SHP77 treated with DMSO at 0.1 percent for 48 hours (cell line): ENCODE data around the gene MSTN.
"Not testable (repeated sequence)": the region's sequence is repeated elsewhere in the genome, so short reads cannot be mapped to it uniquely, and the experiment has no call there.

Experiments
- DNase-seq: peaks from one replicate; lab custom pipeline; 2025; lab: John Stamatoyannopoulos, UW

The MSTN gene

DNA sequence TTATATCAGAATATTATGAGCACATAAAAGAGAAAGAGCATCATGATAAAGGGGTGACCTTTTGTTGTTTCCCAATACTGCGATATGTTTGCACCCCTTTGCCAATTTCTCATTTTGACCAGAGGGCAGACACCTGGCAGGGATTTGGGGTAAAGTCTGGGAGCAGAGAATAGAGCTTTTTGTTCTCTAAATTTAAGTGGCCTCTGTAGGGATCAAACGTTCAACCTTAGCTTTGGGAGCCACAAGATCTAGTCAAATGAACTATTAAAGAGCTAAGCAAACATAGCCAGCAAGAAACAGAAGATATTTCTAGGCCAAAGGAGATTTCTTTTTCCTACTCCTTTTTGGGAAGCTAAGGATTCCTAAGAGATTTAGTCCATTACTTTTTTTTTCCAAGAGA, 1.1 kb upstream of the MSTN start:
- DNase-seq = no peak

DNA sequence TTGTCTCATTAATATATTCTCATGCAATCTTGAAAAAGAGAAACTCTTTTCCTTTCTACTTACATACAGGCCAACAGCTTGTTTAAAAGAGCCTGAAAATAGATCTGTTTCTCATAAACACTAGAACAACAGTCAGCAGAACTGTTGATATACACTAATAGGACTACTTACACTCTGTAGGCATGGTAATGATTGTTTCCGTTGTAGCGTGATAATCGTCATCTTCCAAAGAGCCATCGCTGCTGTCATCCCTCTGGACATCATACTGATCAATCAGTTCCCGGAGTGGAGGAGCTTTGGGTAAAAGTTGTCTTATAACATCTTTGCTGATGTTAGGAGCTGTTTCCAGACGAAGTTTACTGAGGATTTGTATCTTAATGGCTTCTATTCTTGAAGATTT, 476 bp downstream of the MSTN start:
- no peak for DNase-seq

- DNase-seq = no peak
Measured at GRCh38 chr2:190060626-190061025, 1.9 kb downstream of the MSTN start.

DNA sequence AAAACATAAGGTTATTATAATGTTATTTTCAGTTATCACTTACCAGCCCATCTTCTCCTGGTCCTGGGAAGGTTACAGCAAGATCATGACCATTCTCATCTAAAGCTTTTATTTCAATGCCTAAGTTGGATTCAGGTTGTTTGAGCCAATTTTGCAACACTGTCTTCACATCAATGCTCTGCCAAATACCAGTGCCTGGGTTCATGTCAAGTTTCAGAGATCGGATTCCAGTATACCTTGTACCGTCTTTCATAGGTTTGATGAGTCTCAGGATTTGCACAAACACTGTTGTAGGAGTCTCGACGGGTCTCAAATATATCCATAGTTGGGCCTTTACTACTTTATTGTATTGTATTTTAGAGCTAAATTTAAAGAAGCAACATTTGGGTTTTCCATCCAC, 2.5 kb downstream of the MSTN start:
- no peak for DNase-seq

DNA sequence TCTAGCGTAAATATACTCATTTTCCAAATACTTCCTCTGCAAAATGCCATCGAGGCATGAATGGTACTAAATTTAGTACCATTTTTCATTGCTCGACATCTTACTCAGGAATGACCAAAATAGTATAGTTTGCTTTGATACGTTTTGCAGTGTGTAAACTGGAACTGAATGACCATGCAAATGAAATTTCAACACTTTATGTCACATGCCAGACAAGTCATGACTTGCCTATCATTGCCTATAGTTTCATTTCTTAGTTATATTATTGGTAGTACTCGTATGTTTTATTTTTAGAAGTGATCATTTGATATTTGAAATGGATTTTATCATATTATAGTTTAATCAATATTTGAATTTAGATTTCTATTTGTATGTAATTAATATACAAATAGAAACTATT, 9.1 kb downstream of the MSTN start:
- no peak for DNase-seq

DNA sequence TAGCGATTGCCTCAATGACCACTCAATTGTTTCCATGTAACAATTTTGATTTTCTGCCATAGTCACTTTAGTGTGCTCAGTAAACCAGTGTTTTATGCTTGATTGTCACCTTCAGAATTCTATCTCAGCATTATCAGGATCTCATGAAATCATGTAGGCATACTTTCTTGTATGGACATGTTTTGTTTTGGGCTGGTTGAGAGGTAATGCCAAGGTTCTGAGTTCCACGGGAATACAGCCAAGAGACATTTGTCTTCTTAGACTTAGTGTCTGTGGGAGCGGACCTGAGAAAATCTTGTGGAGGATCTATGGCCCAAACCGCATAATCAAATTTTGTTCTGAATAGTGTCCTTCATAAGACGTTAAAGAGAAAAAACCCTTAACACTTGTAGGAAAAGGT, 10.2 kb downstream of the MSTN start:
- DNase-seq = no peak

DNA sequence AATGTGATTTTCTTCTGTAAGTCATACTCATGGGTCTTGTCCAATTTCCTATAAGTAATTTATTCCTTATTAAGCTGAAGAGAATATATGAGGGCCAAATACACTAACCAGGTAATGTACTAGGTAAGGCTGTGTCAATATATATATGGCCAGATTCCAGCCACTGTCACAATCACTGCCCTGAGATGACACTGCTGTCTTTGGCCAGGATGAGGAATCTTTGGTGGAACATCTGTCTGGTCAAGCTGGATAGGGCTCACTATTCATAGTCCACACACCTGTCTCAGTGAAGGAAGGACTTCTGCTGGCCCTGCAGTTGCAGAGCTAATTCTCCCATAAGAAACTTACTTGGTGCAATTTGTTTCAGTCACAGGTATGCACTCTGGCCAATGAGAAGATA, 11.3 kb downstream of the MSTN start:
- no peak for DNase-seq

GRCh38 chr2:190050001-190050400, 12.5 kb downstream of the MSTN start:
- DNase-seq = no peak

DNA sequence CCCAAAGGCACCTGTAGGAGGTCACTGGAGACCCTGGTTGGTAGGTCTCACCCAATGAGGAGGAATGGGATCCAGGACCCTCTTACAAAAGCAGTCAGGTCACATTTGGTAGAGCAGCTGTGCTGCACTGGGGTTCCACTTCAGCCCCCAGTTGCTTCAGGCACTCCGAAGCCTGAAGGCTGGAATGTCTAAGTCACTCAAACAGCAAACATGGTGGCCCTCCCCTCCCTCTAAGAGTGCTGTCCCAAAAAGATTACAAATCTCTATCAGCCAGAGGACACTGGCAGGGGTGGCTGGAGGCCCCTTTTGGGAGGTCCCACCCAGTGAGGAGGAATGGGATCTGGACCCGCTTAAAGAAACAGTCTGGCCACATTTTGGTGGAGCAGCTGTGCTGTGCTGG, 17.7 kb downstream of the MSTN start:
- no peak for DNase-seq

DNA sequence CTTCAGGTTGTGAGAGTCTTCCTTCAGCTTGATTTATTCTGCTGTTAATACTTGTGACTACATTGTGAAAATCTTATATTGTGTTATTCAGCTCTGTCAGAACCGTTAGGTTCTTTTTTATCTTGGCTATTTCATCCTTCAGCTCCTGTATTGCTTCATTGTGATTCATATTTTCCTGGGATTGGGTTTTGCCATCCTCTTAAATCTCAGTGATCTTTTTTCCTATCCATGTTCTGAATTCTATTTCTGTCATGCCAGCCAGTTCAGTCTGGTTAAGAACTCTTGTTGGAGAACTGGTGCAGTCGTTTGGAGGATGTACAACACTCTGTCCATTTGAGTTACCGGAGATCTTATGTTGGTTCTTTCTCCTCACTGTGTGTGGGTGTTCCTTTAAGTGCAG, 19.1 kb downstream of the MSTN start:
- DNase-seq = no peak

- no peak for DNase-seq
Measured at GRCh38 chr2:190036071-190036470, 26.5 kb downstream of the MSTN start.

GRCh38 chr2:190034417-190034816, 28.1 kb downstream of the MSTN start:
- not testable (repeated sequence) for DNase-seq

- peak; percentile 28 for DNase-seq
Measured at GRCh38 chr2:190031969-190032618, 30.4 kb downstream of the MSTN start.

- peak; percentile 18 for DNase-seq
Measured at GRCh38 chr2:190023860-190024259, 38.7 kb downstream of the MSTN start.

DNA sequence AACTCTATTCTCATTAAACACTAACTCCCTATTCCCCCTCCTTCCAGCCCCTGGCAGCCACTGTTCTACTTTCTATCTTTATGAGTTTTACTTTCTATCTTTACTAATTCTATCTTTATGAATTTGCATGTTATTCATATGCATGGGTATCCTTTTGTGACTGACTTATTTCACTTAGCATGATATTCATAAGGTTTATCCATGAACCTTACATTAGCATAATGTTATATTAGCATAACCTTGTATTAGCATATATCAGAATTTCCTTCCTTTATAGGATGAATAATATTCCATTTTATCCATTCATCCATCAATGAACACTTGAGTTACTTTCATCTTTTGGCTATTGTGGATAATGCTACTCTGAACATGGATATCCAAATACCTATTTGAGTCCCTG, 41.8 kb downstream of the MSTN start:
- no peak for DNase-seq

GRCh38 chr2:190017837-190018236, 44.7 kb downstream of the MSTN start:
- DNase-seq = no peak

GRCh38 chr2:190015969-190016368, 46.6 kb downstream of the MSTN start:
- not testable (repeated sequence) for DNase-seq
